ENCODE measurements around the gene TIMM21. TPM values are rescaled to one million over a fixed set of nuclear protein-coding genes. Genes with fewer than 3 reads are reported as not detected.
A peak's percentile ranks its signal among the peaks of the same experiment; 100 is the strongest.

The TIMM21 gene
- total and polyA plus RNA-seq, 4 experiments from 2014 or later = 13.4 to 24.8 (median 23.9) TPM

- CTCF ChIA-PET (ENCODE audit: partially characterized antibody) = interaction anchor here (1.0 to 5.7 kb wide), 4 partner anchors 40 to 350 kb away, joined by 3 to 63 read pairs (median 42); partner anchors contain the start of gene CNDP2
- no peaks in the 10 kb centered on the region for H3K9me3 Mint-ChIP-seq
- H3K27me3 ChIP-seq (ENCODE audit: insufficient read depth, low read length) = no peaks in the 10 kb centered on the region
- H3K27me3 Mint-ChIP-seq = peaks cover 0 to 2% of the 10 kb centered on the region in 2 donors
- intact Hi-C loops (cut with micrococcal nuclease) = no loop called here
- POLR2A ChIA-PET (ENCODE audit: partially characterized antibody) = no interaction called here
- no peak overlapping the region for H3K27ac Mint-ChIP-seq
- no peaks in the 10 kb centered on the region for H3K36me3 Mint-ChIP-seq
- H3K4me3 ChIP-seq (ENCODE audit: low read length in 2 of 2) = no peak overlapping the region
- H3K27ac ChIP-seq (ENCODE audit: low read depth, low read length) = no peak overlapping the region
- H3K4me1 ChIP-seq (ENCODE audit: insufficient read depth, low read length) = peaks cover 5% of the 10 kb centered on the region
- H3K9me3 ChIP-seq (ENCODE audit: control insufficient read depth in 1 of 2, low read length in 2 of 2) = no peaks in the 10 kb centered on the region
- no peak overlapping the region for H3K4me3 Mint-ChIP-seq
- H3K36me3 ChIP-seq (ENCODE audit: insufficient read depth, low read length) = no peaks in the 10 kb centered on the region
- H3K4me1 Mint-ChIP-seq = peaks cover 0 to 6% (median 0%) of the 10 kb centered on the region in 4 donors
- no peak for DNase-seq
Measured at GRCh38 chr18:74200780-74201179, 52.5 kb downstream of the TIMM21 start.

GRCh38 chr18:74203811-74204210, 55.5 kb downstream of the TIMM21 start:
- intact Hi-C loops (cut with micrococcal nuclease) = no loop called here
- Histone ChIP-seq H3K9me3 (ENCODE audit: control insufficient read depth in 1 of 2, low read length in 2 of 2) (no peaks in the 10 kb centered on the region), H3K4me1 (ENCODE audit: insufficient read depth, low read length) (no peaks in the 10 kb centered on the region), H3K36me3 (ENCODE audit: insufficient read depth, low read length) (no peaks in the 10 kb centered on the region), H3K4me3 (ENCODE audit: low read length in 2 of 2) (no peak overlapping the region), H3K27ac (ENCODE audit: low read depth, low read length) (no peak overlapping the region), H3K27me3 (ENCODE audit: insufficient read depth, low read length) (no peaks in the 10 kb centered on the region)
- H3K9me3 Mint-ChIP-seq = no peaks in the 10 kb centered on the region
- peaks cover 0 to 1% of the 10 kb centered on the region in 2 donors for H3K27me3 Mint-ChIP-seq
- ChIA-PET POLR2A (ENCODE audit: partially characterized antibody) (no interaction called here), CTCF (ENCODE audit: partially characterized antibody) (interaction anchor here (1.0 kb wide), 2 partner anchors 11 to 138 kb away, joined by 4 to 7 read pairs; no protein-coding TSS in a partner anchor)
- peak overlapping the region in 1 of 7 donors; percentile 23 for H3K27ac Mint-ChIP-seq
- H3K4me1 Mint-ChIP-seq = peaks cover 0 to 1% (median 0%) of the 10 kb centered on the region in 4 donors
- DNase-seq = no peak
- no peak overlapping the region for H3K4me3 Mint-ChIP-seq
- H3K36me3 Mint-ChIP-seq = no peaks in the 10 kb centered on the region

- DNase-seq = no peak
- Mint-ChIP-seq H3K9me3 (no peaks in the 10 kb centered on the region), H3K36me3 (no peaks in the 10 kb centered on the region), H3K4me3 (no peak overlapping the region), H3K27me3 (peaks cover 0 to 1% of the 10 kb centered on the region in 2 donors), H3K27ac (peak overlapping the region in 2 of 7 donors; percentile 13 to 71), H3K4me1 (peaks cover 0 to 1% (median 0%) of the 10 kb centered on the region in 4 donors)
- Histone ChIP-seq H3K27ac (ENCODE audit: low read depth, low read length) (no peak overlapping the region), H3K36me3 (ENCODE audit: insufficient read depth, low read length) (no peaks in the 10 kb centered on the region), H3K9me3 (ENCODE audit: control insufficient read depth in 1 of 2, low read length in 2 of 2) (no peaks in the 10 kb centered on the region), H3K4me1 (ENCODE audit: insufficient read depth, low read length) (no peaks in the 10 kb centered on the region), H3K4me3 (ENCODE audit: low read length in 2 of 2) (no peak overlapping the region), H3K27me3 (ENCODE audit: insufficient read depth, low read length) (no peaks in the 10 kb centered on the region)
- intact Hi-C loops (cut with micrococcal nuclease) = no loop called here
- POLR2A ChIA-PET (ENCODE audit: partially characterized antibody) = no interaction called here
- CTCF ChIA-PET (ENCODE audit: partially characterized antibody) = interaction anchor here (1.0 kb wide), 2 partner anchors 12 to 137 kb away, joined by 4 to 7 read pairs; no protein-coding TSS in a partner anchor
Measured at GRCh38 chr18:74204526-74205152, 56.3 kb downstream of the TIMM21 start.

Other genes starting within 250 kb of the TIMM21 start
- gene FBXO15, start 689 bp upstream of the TIMM21 start, total RNA-seq = 1 to 10 TPM; 2.5 to 2.6 TPM
- 1 to 10 TPM; 2.0 to 2.2 TPM for gene FBXO15, start 689 bp upstream of the TIMM21 start, polyA plus RNA-seq
- 10 to 100 TPM; 22.8 to 27.0 TPM for gene CYB5A, start 143.4 kb downstream of the TIMM21 start, total RNA-seq
- 10 to 100 TPM; 61.0 to 86.7 TPM for gene CYB5A, start 143.4 kb downstream of the TIMM21 start, polyA plus RNA-seq
- gene C18orf63, start 167.3 kb downstream of the TIMM21 start, total RNA-seq = not detected
- not detected for gene C18orf63, start 167.3 kb downstream of the TIMM21 start, polyA plus RNA-seq